GM19023 (cell line): ENCODE results near the gene TNNI3.

Experiments
- ATAC-seq: cut with Tn5 transposase; IDR thresholded peaks from one replicate; pipeline ENCODE4 v1.9.1; 2021; ENCODE audit warnings: mild to moderate bottlenecking, moderate library complexity; ENCODE audit not compliant: unreplicated experiment

The TNNI3 gene

GRCh38 chr19:55147545-55148251 lies 9.8 kb downstream of the TNNI3 start:
- no peak for ATAC-seq

- no peak for ATAC-seq
Observed at GRCh38 chr19:55146705-55147273, 10.7 kb downstream of the TNNI3 start.

- ATAC-seq: no peak
Observed at GRCh38 chr19:55146078-55146704, 11.3 kb downstream of the TNNI3 start.

GRCh38 chr19:55145232-55145631 lies 12.3 kb downstream of the TNNI3 start:
- no peak for ATAC-seq

- ATAC-seq: no peak
Observed at GRCh38 chr19:55141696-55142095, 15.8 kb downstream of the TNNI3 start.

- no peak for ATAC-seq
Observed at GRCh38 chr19:55137915-55138314, 19.6 kb downstream of the TNNI3 start.

GRCh38 chr19:55136399-55137102 lies 21.0 kb downstream of the TNNI3 start:
- ATAC-seq: no peak

- ATAC-seq: no peak
Observed at GRCh38 chr19:55134736-55135135, 22.8 kb downstream of the TNNI3 start.

- no peak for ATAC-seq
Observed at GRCh38 chr19:55133639-55134444, 23.7 kb downstream of the TNNI3 start.

- ATAC-seq: no peak
Observed at GRCh38 chr19:55132453-55133129, 24.9 kb downstream of the TNNI3 start.

- ATAC-seq: no peak
Observed at GRCh38 chr19:55131421-55131820, 26.1 kb downstream of the TNNI3 start.

- ATAC-seq: no peak
Observed at GRCh38 chr19:55119053-55119452, 38.5 kb downstream of the TNNI3 start.

GRCh38 chr19:55118401-55118991 lies 39.0 kb downstream of the TNNI3 start:
- no peak for ATAC-seq

- peak; percentile 81 for ATAC-seq
Observed at GRCh38 chr19:55117663-55118391, 39.7 kb downstream of the TNNI3 start.

GRCh38 chr19:55116859-55117662 lies 40.5 kb downstream of the TNNI3 start, which contains the start of gene PPP1R12C:
PPP1R12C (minus strand) TSS chr19:55117637; CDS start chr19:55117543, 94 bp downstream.
- ATAC-seq: peak; percentile 11

- ATAC-seq: peak; percentile 27
Observed at GRCh38 chr19:55116232-55116858, 41.2 kb downstream of the TNNI3 start.

- no peak for ATAC-seq
Observed at GRCh38 chr19:55115446-55116065, 42.0 kb downstream of the TNNI3 start.
